ENCODE data around the gene PDE4D. TPM values are rescaled to one million over a fixed set of nuclear protein-coding genes. Genes with fewer than 3 reads are reported as not detected.
A peak's percentile ranks its signal among the peaks of the same experiment; 100 is the strongest.

The PDE4D gene
- total and polyA plus RNA-seq, 2 donors (not counting 1 experiment from before 2014, with no cell fraction given): 14.9 to 171 TPM

DNA sequence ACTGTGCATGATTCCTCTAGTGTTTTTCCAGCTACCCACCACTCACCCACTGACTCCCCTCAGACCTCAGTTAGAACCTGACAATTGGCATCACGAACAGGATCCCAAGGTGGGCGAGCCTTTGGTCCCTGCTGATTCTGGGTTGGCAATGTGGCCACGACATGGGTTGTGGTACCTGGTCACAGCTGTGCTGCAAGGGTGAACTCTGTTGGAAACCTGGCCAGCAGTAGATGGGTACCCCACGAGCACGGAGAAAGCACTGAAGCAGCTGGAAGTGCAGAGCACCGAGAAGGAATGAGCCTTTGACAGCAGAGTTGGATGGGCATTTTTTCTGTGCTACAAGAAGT is 180.1 kb downstream of the PDE4D start:
- DNase-seq: no peak
- H3K4me1 ChIP-seq (ENCODE audit: control insufficient read depth in 2 of 2, insufficient read depth in 2 of 2, low read length in 2 of 2): no peaks in the 10 kb centered on the region
- H3K79me2 ChIP-seq (ENCODE audit: control insufficient read depth, insufficient read depth, low read length): no peaks in the 10 kb centered on the region
- Mint-ChIP-seq H3K4me1 (no peaks in the 10 kb centered on the region), H3K27ac (no peak overlapping the region), H3K4me3 (no peak overlapping the region), H3K27me3 (no peaks in the 10 kb centered on the region), H3K9me3 (ENCODE audit: insufficient read depth) (peaks cover 4% of the 10 kb centered on the region)
- no peak overlapping the region for H3K27ac ChIP-seq (ENCODE audit: low read length in 2 of 2)
- H2AFZ ChIP-seq (ENCODE audit: insufficient read depth, low read depth, low read length, poor library complexity, severe bottlenecking): no peak overlapping the region
- CTCF ChIA-PET: no interaction called here
- intact Hi-C loops (cut with micrococcal nuclease): no loop called here
- H3K9me3 ChIP-seq (ENCODE audit: control extremely low read depth in 1 of 3, control insufficient read depth in 2 of 3, insufficient read depth in 1 of 3, low read length in 2 of 3): peaks cover 0 to 26% (median 18%) of the 10 kb centered on the region in 3 donors
- no peak overlapping the region for H3K4me3 ChIP-seq (ENCODE audit: control extremely low read depth in 1 of 5, extremely low read depth in 1 of 5, insufficient read depth in 1 of 5, low read depth in 2 of 5, low read length in 4 of 5)
- TF ChIP-seq, protein P1, sequence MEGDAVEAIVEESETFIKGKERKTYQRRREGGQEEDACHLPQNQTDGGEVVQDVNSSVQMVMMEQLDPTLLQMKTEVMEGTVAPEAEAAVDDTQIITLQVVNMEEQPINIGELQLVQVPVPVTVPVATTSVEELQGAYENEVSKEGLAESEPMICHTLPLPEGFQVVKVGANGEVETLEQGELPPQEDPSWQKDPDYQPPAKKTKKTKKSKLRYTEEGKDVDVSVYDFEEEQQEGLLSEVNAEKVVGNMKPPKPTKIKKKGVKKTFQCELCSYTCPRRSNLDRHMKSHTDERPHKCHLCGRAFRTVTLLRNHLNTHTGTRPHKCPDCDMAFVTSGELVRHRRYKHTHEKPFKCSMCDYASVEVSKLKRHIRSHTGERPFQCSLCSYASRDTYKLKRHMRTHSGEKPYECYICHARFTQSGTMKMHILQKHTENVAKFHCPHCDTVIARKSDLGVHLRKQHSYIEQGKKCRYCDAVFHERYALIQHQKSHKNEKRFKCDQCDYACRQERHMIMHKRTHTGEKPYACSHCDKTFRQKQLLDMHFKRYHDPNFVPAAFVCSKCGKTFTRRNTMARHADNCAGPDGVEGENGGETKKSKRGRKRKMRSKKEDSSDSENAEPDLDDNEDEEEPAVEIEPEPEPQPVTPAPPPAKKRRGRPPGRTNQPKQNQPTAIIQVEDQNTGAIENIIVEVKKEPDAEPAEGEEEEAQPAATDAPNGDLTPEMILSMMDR (IDR thresholded peaks at IDR 0.05): no peak
- TF ChIP-seq EZH2 (IDR thresholded peaks at IDR 0.05; ENCODE audit: borderline replicate concordance, insufficient read depth, low read depth, low read length, poor library complexity, severe bottlenecking): no peak
- H3K4me2 ChIP-seq (replicated peaks; ENCODE audit: low read depth, low read length, poor library complexity, severe bottlenecking): no peak overlapping the region
- no peaks in the 10 kb centered on the region for H3K36me3 ChIP-seq (replicated peaks in 1 of 2; ENCODE audit: control extremely low read depth in 1 of 2, control insufficient read depth in 1 of 2, extremely low read depth in 1 of 2, insufficient read depth in 2 of 2, low read length in 1 of 2)
- H4K20me1 ChIP-seq (ENCODE audit: control insufficient read depth, insufficient read depth, low read length, poor library complexity, severe bottlenecking): no peaks in the 10 kb centered on the region
- no peaks in the 10 kb centered on the region for H3K27me3 ChIP-seq (replicated peaks in 1 of 4; ENCODE audit: control extremely low read depth in 1 of 4, control insufficient read depth in 3 of 4, insufficient read depth in 4 of 4, low read length in 3 of 4)
- 86% methylated on average over 6 of the region's 6 CpGs for WGBS (ENCODE audit: insufficient coverage)
- POLR2A ChIA-PET: no interaction called here
- H3K9ac ChIP-seq (ENCODE audit: low read length): no peak overlapping the region
- ATAC-seq (ENCODE audit: low read depth): no peak

DNA sequence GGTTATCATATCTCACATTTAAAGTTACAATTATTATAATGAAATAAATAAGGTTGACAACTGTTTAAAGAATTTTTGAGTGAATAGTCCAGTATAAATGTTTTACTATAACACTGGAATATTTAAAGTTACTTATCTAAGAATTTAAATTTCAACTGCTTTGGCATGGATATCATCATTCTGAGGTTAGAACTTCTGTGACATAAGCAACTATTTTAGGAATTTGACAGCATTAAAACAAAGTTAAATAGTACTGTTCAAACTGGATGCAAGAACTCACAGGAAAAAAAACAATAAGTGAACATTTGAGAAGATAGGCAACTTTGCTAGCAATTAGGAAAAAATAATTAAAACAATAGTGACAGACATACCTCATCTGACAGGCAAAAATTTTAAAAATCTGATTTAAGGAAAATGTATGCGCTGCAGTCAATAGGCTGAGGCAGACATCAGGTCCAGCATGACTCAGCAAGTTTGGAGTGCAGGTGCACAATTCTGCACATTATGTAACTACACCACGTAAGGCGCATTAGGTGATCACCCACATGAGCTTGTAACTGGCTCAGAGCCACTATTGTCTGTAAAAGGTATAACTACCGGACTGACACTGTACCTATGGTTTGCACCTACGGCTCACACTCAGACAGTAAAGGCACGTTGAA is 180.6 kb downstream of the PDE4D start:
- H3K4me1 ChIP-seq (ENCODE audit: control insufficient read depth in 2 of 2, insufficient read depth in 2 of 2, low read length in 2 of 2): no peaks in the 10 kb centered on the region
- H3K27ac ChIP-seq (ENCODE audit: low read length in 2 of 2): no peak overlapping the region
- ChIA-PET POLR2A (no interaction called here), CTCF (no interaction called here)
- TF ChIP-seq, protein P1 (IDR thresholded peaks at IDR 0.05): no peak
- no peak for TF ChIP-seq EZH2 (IDR thresholded peaks at IDR 0.05; ENCODE audit: borderline replicate concordance, insufficient read depth, low read depth, low read length, poor library complexity, severe bottlenecking)
- H3K27me3 ChIP-seq (replicated peaks in 1 of 4; ENCODE audit: control extremely low read depth in 1 of 4, control insufficient read depth in 3 of 4, insufficient read depth in 4 of 4, low read length in 3 of 4): no peaks in the 10 kb centered on the region
- Mint-ChIP-seq H3K9me3 (ENCODE audit: insufficient read depth) (peaks cover 4% of the 10 kb centered on the region), H3K4me1 (no peaks in the 10 kb centered on the region), H3K27ac (no peak overlapping the region), H3K27me3 (no peaks in the 10 kb centered on the region), H3K4me3 (no peak overlapping the region)
- intact Hi-C loops (cut with micrococcal nuclease): no loop called here
- no peak overlapping the region for H2AFZ ChIP-seq (ENCODE audit: insufficient read depth, low read depth, low read length, poor library complexity, severe bottlenecking)
- H3K79me2 ChIP-seq (ENCODE audit: control insufficient read depth, insufficient read depth, low read length): no peaks in the 10 kb centered on the region
- H3K9me3 ChIP-seq (ENCODE audit: control extremely low read depth in 1 of 3, control insufficient read depth in 2 of 3, insufficient read depth in 1 of 3, low read length in 2 of 3): peaks cover 0 to 26% (median 18%) of the 10 kb centered on the region in 3 donors
- no peaks in the 10 kb centered on the region for H4K20me1 ChIP-seq (ENCODE audit: control insufficient read depth, insufficient read depth, low read length, poor library complexity, severe bottlenecking)
- H3K4me3 ChIP-seq (ENCODE audit: control extremely low read depth in 1 of 5, extremely low read depth in 1 of 5, insufficient read depth in 1 of 5, low read depth in 2 of 5, low read length in 4 of 5): no peak overlapping the region
- H3K9ac ChIP-seq (ENCODE audit: low read length): no peak overlapping the region
- H3K36me3 ChIP-seq (replicated peaks in 1 of 2; ENCODE audit: control extremely low read depth in 1 of 2, control insufficient read depth in 1 of 2, extremely low read depth in 1 of 2, insufficient read depth in 2 of 2, low read length in 1 of 2): no peaks in the 10 kb centered on the region
- DNase-seq (peak; percentile 56), ATAC-seq (ENCODE audit: low read depth) (no peak)
- 95% methylated on average over 6 of the region's 6 CpGs for WGBS (ENCODE audit: insufficient coverage)
- H3K4me2 ChIP-seq (replicated peaks; ENCODE audit: low read depth, low read length, poor library complexity, severe bottlenecking): no peak overlapping the region
